Keratinocyte (primary cell): ENCODE data around the gene TRIP13. TPM values are rescaled to one million over a fixed set of nuclear protein-coding genes. Genes with fewer than 3 reads are reported as not detected.

ENCODE experiments used
- DNase-seq: peaks from one replicate; pipeline ENCODE4 v3.0.0-alpha.2; 2011; ENCODE audit warnings: low read depth, missing footprints, low spot score
- FAIRE-seq: peaks from 2 replicates; lab custom pipeline; 2011; peaks lifted over from hg19 to GRCh38; lab: Jason Lieb, UNC
- H2AFZ ChIP-seq: 2 replicates; pipeline ENCODE4 v1.6.0; 2012; ENCODE audit warnings: low read length, control low read depth, inconsistent platforms; ENCODE audit not compliant: control insufficient read depth
- H3K27ac ChIP-seq: 2 replicates; pipeline ENCODE4 v1.5.1; 2011; ENCODE audit warnings: low read length; ENCODE audit not compliant: control insufficient read depth, insufficient read depth
- H3K27me3 ChIP-seq: 3 replicates; pipeline ENCODE4 v1.6.0; 2011; ENCODE audit warnings: low read length; ENCODE audit not compliant: control insufficient read depth, insufficient read depth; ENCODE audit errors: extremely low read depth
- H3K36me3 ChIP-seq, 2 experiments: 2 replicates in 1 of 2; 3 replicates in 1 of 2; pipeline ENCODE4 v1.5.1; 2011; ENCODE audit warnings: low read length in 2 of 2, mild to moderate bottlenecking in 1 of 2; ENCODE audit not compliant: control insufficient read depth in 2 of 2, insufficient read depth in 2 of 2; ENCODE audit errors: extremely low read depth in 1 of 2
- H3K4me1 ChIP-seq: 3 replicates; pipeline ENCODE4 v1.5.1; 2011; ENCODE audit warnings: low read length; ENCODE audit not compliant: control insufficient read depth, insufficient read depth; ENCODE audit errors: extremely low read depth
- H3K4me2 ChIP-seq: 3 replicates; pipeline ENCODE4 v1.6.0; 2011; ENCODE audit warnings: low read depth, low read length; ENCODE audit not compliant: control insufficient read depth, insufficient read depth; ENCODE audit errors: extremely low read depth
- H3K4me3 ChIP-seq, 3 experiments: fragments of 200-600 bp in 1 of 3; sonication (generic) in 1 of 3; 2 replicates in 2 of 3; 3 replicates in 1 of 3; pipeline ENCODE4 v1.5.1; 2011 to 2016; ENCODE audit warnings: low read length in 3 of 3, mild to moderate bottlenecking in 3 of 3, control low read depth in 2 of 3, inconsistent platforms in 1 of 3, low read depth in 1 of 3, mixed read lengths in 1 of 3, mixed run types in 1 of 3, moderate library complexity in 1 of 3; ENCODE audit not compliant: control insufficient read depth in 2 of 3, insufficient read depth in 2 of 3; ENCODE audit errors: extremely low read depth in 1 of 3
- H3K79me2 ChIP-seq: 2 replicates; pipeline ENCODE4 v1.6.0; 2012; ENCODE audit warnings: low read length; ENCODE audit not compliant: control insufficient read depth, insufficient read depth
- H3K9ac ChIP-seq: 3 replicates; pipeline ENCODE4 v1.6.0; 2011; ENCODE audit warnings: low read length; ENCODE audit not compliant: control insufficient read depth, insufficient read depth; ENCODE audit errors: extremely low read depth
- H3K9me1 ChIP-seq: 3 replicates; pipeline ENCODE4 v1.6.0; 2011; ENCODE audit warnings: low read length; ENCODE audit not compliant: control insufficient read depth, insufficient read depth; ENCODE audit errors: extremely low read depth
- H3K9me3 ChIP-seq: 2 replicates; pipeline ENCODE4 v1.5.1; 2012; ENCODE audit warnings: low read depth, low read length; ENCODE audit not compliant: control insufficient read depth
- H4K20me1 ChIP-seq: 3 replicates; pipeline ENCODE4 v1.6.0; 2011; ENCODE audit warnings: low read length; ENCODE audit not compliant: control insufficient read depth, insufficient read depth; ENCODE audit errors: extremely low read depth
- EZH2 ChIP-seq: IDR thresholded peaks from one replicate; pipeline ENCODE4 v1.6.1; 2012; ENCODE audit warnings: inconsistent platforms, mild to moderate bottlenecking, low read length, moderate library complexity
- dilution Hi-C: fragments of 300-500 bp; cut with MboI; formaldehyde crosslinking; loops from one replicate; pipeline ENCODE4 v1.7.0; 2020; ENCODE audit warnings: low sequenced_read_pairs; ENCODE audit not compliant: extremely low pct_ligation_motif_present
- polyA plus RNA-seq, 5 experiments: library from polyadenylated mRNA; depleted of rRNA in 3 of 5; stranded (reverse) in 3 of 5; stranded (forward) in 1 of 5; unstranded in 1 of 5; fragments of >200 nt; gene quantifications; 1 replicate in 1 of 5; 2 replicates in 3 of 5; 3 replicates in 1 of 5; pipeline versions ENCODE4 v1.2.1 to v1.2.3, GENCODE V29; 2011 to 2012; ENCODE audit warnings: missing spikeins in 2 of 5, low read depth in 1 of 5, low replicate concordance in 1 of 5
- TF ChIP-seq, protein P1 (sequence below), 3 experiments: IDR thresholded peaks in 1 of 3; conservative IDR thresholded peaks in 1 of 3; optimal IDR thresholded peaks in 1 of 3; 2 replicates in 2 of 3; 3 replicates in 1 of 3; pipeline versions ENCODE3 to v1.5.1; 2011; ENCODE audit warnings: low read length in 3 of 3, mild to moderate bottlenecking in 3 of 3, moderate library complexity in 2 of 3, control low read depth in 1 of 3, inconsistent platforms in 1 of 3; ENCODE audit not compliant: insufficient read depth in 2 of 3; ENCODE audit errors: extremely low read depth in 1 of 3

TRIP13 gene
- polyA plus RNA-seq, 1 donor (not counting 4 experiments of a cell fraction or from before 2014, with no cell fraction given) = 37.8 TPM

DNA sequence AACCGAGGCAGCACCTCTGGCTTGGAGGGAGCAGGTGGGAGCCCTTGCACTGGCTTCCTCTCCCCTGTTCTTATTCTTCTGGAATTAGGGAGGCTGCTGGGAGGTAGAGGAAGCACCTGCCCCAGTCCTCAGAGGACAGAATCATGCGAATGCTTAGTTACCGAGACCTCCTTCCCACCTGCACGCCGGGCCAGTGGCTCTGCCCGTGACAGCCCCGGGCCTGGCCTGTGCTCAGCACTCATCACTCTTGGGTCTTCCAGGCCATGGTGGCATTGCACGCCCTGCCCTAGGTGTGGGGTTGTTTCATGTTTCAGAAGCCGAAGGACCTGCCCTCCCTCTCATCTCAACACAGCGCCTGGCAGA, 70.6 kb downstream of the TRIP13 start:
- no peak overlapping the region for H2AFZ ChIP-seq
- H3K9ac ChIP-seq = no peak overlapping the region
- H3K9me3 ChIP-seq = no peaks in the 10 kb centered on the region
- H3K4me2 ChIP-seq = no peak overlapping the region
- no peak overlapping the region for H3K4me3 ChIP-seq
- no peak overlapping the region for H3K27ac ChIP-seq
- no peaks in the 10 kb centered on the region for H3K4me1 ChIP-seq
- H4K20me1 ChIP-seq = no peaks in the 10 kb centered on the region
- DNase-seq (no peak), FAIRE-seq (no peak)
- H3K27me3 ChIP-seq = peaks cover 13% of the 10 kb centered on the region
- H3K36me3 ChIP-seq = no peaks in the 10 kb centered on the region
- no peaks in the 10 kb centered on the region for H3K79me2 ChIP-seq
- TF ChIP-seq, protein P1, sequence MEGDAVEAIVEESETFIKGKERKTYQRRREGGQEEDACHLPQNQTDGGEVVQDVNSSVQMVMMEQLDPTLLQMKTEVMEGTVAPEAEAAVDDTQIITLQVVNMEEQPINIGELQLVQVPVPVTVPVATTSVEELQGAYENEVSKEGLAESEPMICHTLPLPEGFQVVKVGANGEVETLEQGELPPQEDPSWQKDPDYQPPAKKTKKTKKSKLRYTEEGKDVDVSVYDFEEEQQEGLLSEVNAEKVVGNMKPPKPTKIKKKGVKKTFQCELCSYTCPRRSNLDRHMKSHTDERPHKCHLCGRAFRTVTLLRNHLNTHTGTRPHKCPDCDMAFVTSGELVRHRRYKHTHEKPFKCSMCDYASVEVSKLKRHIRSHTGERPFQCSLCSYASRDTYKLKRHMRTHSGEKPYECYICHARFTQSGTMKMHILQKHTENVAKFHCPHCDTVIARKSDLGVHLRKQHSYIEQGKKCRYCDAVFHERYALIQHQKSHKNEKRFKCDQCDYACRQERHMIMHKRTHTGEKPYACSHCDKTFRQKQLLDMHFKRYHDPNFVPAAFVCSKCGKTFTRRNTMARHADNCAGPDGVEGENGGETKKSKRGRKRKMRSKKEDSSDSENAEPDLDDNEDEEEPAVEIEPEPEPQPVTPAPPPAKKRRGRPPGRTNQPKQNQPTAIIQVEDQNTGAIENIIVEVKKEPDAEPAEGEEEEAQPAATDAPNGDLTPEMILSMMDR (optimal IDR thresholded peaks at IDR 0.05 in 1 of 3, IDR thresholded peaks at IDR 0.05 in 1 of 3, conservative IDR thresholded peaks at IDR 0.05 in 1 of 3; ENCODE audit: extremely low read depth in 1 of 3, insufficient read depth in 2 of 3, low read length in 3 of 3) = no peak
- TF ChIP-seq EZH2 = no peak
- dilution Hi-C loops = no loop called here
- H3K9me1 ChIP-seq = no peaks in the 10 kb centered on the region

DNA sequence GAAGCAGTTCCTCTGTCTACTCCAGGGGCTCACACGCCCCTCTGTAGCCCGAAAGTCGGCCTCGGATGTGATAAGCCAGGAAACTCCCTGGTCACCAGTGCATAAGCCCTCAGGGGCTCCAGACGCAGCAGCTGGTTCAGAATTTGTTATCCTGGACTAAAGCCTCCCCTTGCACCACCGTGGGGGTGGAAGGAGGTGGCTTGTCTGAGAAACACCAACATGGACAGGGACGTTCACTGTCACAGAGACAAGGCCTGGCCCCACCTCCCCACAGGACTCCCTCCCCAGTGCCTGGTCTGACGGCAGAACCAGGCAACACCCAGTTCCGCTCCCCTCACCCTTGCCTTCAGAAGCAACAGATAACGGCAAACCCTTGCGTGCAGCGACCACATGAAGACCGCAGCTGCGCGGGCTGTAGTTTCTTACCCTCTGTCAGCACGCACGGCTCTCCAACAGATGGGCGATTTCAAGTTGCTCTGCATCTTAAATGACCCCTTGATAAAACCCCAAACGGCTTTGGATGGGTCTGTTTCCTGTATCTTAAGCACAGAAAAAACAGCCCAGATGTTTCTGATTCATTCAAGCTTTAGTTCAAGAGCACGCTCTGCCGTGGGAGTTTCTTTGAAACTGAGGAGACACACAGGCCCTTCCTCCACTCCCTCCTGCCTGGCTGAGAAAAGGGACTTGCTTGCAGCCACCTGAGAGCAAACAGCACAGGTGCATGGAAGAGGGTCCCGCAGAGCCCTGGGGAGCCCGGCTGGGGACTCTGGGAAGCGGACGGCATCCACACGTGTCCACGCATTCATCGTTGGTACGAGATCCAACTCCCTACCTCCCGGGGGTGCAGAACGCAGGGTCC, 71.2 kb downstream of the TRIP13 start:
- H3K4me3 ChIP-seq = no peak overlapping the region
- no peak for FAIRE-seq
- no peaks in the 10 kb centered on the region for H3K36me3 ChIP-seq
- no peak for DNase-seq
- dilution Hi-C loops = no loop called here
- no peak overlapping the region for H3K4me2 ChIP-seq
- no peaks in the 10 kb centered on the region for H3K79me2 ChIP-seq
- H2AFZ ChIP-seq = no peak overlapping the region
- no peak for TF ChIP-seq EZH2
- TF ChIP-seq, protein P1 (optimal IDR thresholded peaks at IDR 0.05 in 1 of 3, IDR thresholded peaks at IDR 0.05 in 1 of 3, conservative IDR thresholded peaks at IDR 0.05 in 1 of 3; ENCODE audit: extremely low read depth in 1 of 3, insufficient read depth in 2 of 3, low read length in 3 of 3) = no peak
- no peak overlapping the region for H3K9ac ChIP-seq
- no peaks in the 10 kb centered on the region for H4K20me1 ChIP-seq
- no peaks in the 10 kb centered on the region for H3K9me3 ChIP-seq
- no peaks in the 10 kb centered on the region for H3K9me1 ChIP-seq
- no peaks in the 10 kb centered on the region for H3K4me1 ChIP-seq
- H3K27ac ChIP-seq = no peak overlapping the region
- H3K27me3 ChIP-seq = peaks cover 19% of the 10 kb centered on the region
